GM23248 (cell line): ENCODE data around the gene SH3BP2.

ENCODE experiments used
- EZH2 ChIP-seq: fragments of 200-600 bp; sonication (generic); IDR thresholded peaks from 2 replicates; pipeline ENCODE4 v1.6.1; 2018; ENCODE audit warnings: antibody characterized with exemption, mild to moderate bottlenecking; ENCODE audit not compliant: insufficient read depth, poor library complexity, severe bottlenecking
- EZH2phosphoT487 ChIP-seq: fragments of 200-600 bp; sonication (generic); IDR thresholded peaks from 2 replicates; pipeline ENCODE4 v1.6.1; 2018; ENCODE audit warnings: antibody characterized with exemption, moderate library complexity, mild to moderate bottlenecking, low read depth; ENCODE audit not compliant: insufficient read depth

DNA sequence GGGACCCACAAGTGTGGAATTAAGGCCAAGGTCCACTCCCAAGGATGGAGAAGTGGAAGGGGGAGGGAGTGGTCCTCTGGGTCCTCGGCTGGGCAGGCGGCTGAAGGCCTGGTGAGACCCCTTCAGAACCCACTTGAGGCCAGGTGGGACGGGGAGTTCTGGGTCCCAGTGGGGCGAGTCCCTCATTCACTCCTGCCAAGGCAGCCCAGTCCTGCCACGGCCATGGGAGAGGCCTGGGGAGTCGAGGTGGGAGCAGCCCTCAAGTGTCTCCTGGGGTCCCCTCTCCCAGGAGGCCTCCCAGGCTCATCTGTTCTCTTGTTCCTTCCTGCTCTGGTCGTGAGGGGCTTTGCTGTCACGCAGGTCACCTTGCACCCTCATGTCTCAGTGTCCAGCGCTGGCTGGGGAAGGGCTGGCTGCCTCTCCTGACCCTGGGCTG is 6.1 kb upstream of the SH3BP2 start:
- TF ChIP-seq EZH2: no peak
- TF ChIP-seq EZH2phosphoT487: no peak
